HEK293T (cell line): ENCODE results near the gene LRRC4C.

Experiments used
- CTCF ChIA-PET: fragments of 350-600 bp; formaldehyde crosslinking; extraction: SDS; loops from one replicate; lab custom pipeline; 2021; ENCODE audit warnings: antibody characterized with exemption, inconsistent platforms; lab: Yijun Ruan, JAX
- POLR2A ChIA-PET: fragments of 350-600 bp; formaldehyde crosslinking; extraction: SDS; loops from one replicate; lab custom pipeline; 2020; ENCODE audit warnings: antibody characterized with exemption, inconsistent platforms; lab: Yijun Ruan, JAX
- DNase-seq: peaks from one replicate; pipeline ENCODE4 v3.0.0; 2012; ENCODE audit warnings: mixed read lengths; ENCODE audit errors: extremely low spot score
- ARNT ChIP-seq: fragments of 450-650 bp; IDR thresholded peaks from 2 replicates; pipeline ENCODE4 v1.6.1; 2017; ENCODE audit warnings: mild to moderate bottlenecking
- BHLHE40 ChIP-seq: fragments of 450-650 bp; IDR thresholded peaks from 2 replicates; pipeline ENCODE4 v1.6.1; 2016; ENCODE audit warnings: mild to moderate bottlenecking, moderate library complexity, borderline replicate concordance
- CTBP1 ChIP-seq: fragments of 450-650 bp; IDR thresholded peaks from 2 replicates; pipeline ENCODE4 v1.6.1; 2016; ENCODE audit warnings: borderline replicate concordance
- ELF4 ChIP-seq: fragments of 450-650 bp; IDR thresholded peaks from 2 replicates; pipeline ENCODE4 v1.6.1; 2017; ENCODE audit warnings: antibody characterized with exemption
- FOXA1 ChIP-seq: fragments of 450-650 bp; IDR thresholded peaks from 2 replicates; pipeline ENCODE4 v1.6.1; 2016; ENCODE audit warnings: mild to moderate bottlenecking
- FOXK2 ChIP-seq: fragments of 450-650 bp; IDR thresholded peaks from 2 replicates; pipeline ENCODE4 v1.6.1; 2016; ENCODE audit warnings: mild to moderate bottlenecking
- FOXM1 ChIP-seq: fragments of 450-650 bp; IDR thresholded peaks from 2 replicates; pipeline ENCODE4 v1.6.1; 2017; ENCODE audit warnings: mild to moderate bottlenecking, borderline replicate concordance
- HDGF ChIP-seq: fragments of 450-650 bp; IDR thresholded peaks from 2 replicates; pipeline ENCODE4 v1.6.1; 2017; ENCODE audit warnings: antibody characterized with exemption, borderline replicate concordance
- L3MBTL2 ChIP-seq: fragments of 450-650 bp; conservative IDR thresholded peaks from 2 replicates; pipeline ENCODE4 v1.6.1; 2016; ENCODE audit warnings: mild to moderate bottlenecking
- LEF1 ChIP-seq: fragments of 450-650 bp; IDR thresholded peaks from 2 replicates; pipeline ENCODE4 v1.6.1; 2017; ENCODE audit warnings: mild to moderate bottlenecking, borderline replicate concordance
- NFRKB ChIP-seq: fragments of 450-650 bp; IDR thresholded peaks from 2 replicates; pipeline ENCODE4 v1.6.1; 2016; ENCODE audit warnings: mild to moderate bottlenecking, moderate library complexity
- PKNOX1 ChIP-seq: fragments of 450-650 bp; IDR thresholded peaks from 2 replicates; pipeline ENCODE4 v1.6.1; 2016
- SP1 ChIP-seq: fragments of 450-650 bp; IDR thresholded peaks from 2 replicates; pipeline ENCODE4 v1.6.1; 2017
- SUZ12 ChIP-seq: fragments of 450-650 bp; IDR thresholded peaks from 2 replicates; pipeline ENCODE4 v1.6.1; 2016; ENCODE audit warnings: mild to moderate bottlenecking
- TARDBP ChIP-seq: fragments of 450-650 bp; IDR thresholded peaks from 2 replicates; pipeline ENCODE4 v1.6.1; 2016
- ZNF384 ChIP-seq: fragments of 450-650 bp; IDR thresholded peaks from 2 replicates; pipeline ENCODE4 v1.6.1; 2016

The LRRC4C gene

GRCh38 chr11:40281052-40281580 is 1178.3 kb downstream of the LRRC4C start:
- no peak for DNase-seq
- ChIA-PET POLR2A (no interaction called here), CTCF (no interaction called here)
- TF ChIP-seq NFRKB (no peak), SP1 (no peak), BHLHE40 (no peak), PKNOX1 (no peak), FOXM1 (no peak), CTBP1 (no peak), LEF1 (no peak), ZNF384 (no peak), TARDBP (no peak), FOXA1 (no peak), L3MBTL2 (no peak)

GRCh38 chr11:40280159-40281051 is 1179.0 kb downstream of the LRRC4C start:
- no peak for DNase-seq
- TF ChIP-seq TARDBP (no peak), FOXA1 (no peak), CTBP1 (no peak), BHLHE40 (no peak), FOXM1 (no peak), ELF4 (no peak), LEF1 (no peak)
- ChIA-PET POLR2A (no interaction called here), CTCF (no interaction called here)

- POLR2A ChIA-PET = no interaction called here
- TF ChIP-seq ARNT (no peak), LEF1 (no peak), CTBP1 (no peak), L3MBTL2 (no peak), HDGF (no peak), TARDBP (no peak), ELF4 (no peak), BHLHE40 (no peak), ZNF384 (no peak), NFRKB (no peak)
- CTCF ChIA-PET = no interaction called here
- DNase-seq = no peak
Observed at GRCh38 chr11:40276960-40277359, 1182.5 kb downstream of the LRRC4C start.

- ChIA-PET CTCF (no interaction called here), POLR2A (no interaction called here)
- DNase-seq = no peak
- TF ChIP-seq TARDBP (no peak), NFRKB (no peak), ZNF384 (no peak), PKNOX1 (no peak), FOXK2 (no peak), FOXA1 (no peak)
Observed at GRCh38 chr11:40274017-40274416, 1185.4 kb downstream of the LRRC4C start.

- CTCF ChIA-PET = no interaction called here
- TF ChIP-seq L3MBTL2 = no peak
- TF ChIP-seq SP1 = no peak
- TF ChIP-seq BHLHE40 = no peak
- no peak for TF ChIP-seq FOXA1
- no peak for TF ChIP-seq FOXK2
- no peak for TF ChIP-seq HDGF
- no peak for TF ChIP-seq SUZ12
- TF ChIP-seq CTBP1 = no peak
- no peak for TF ChIP-seq ARNT
- no peak for TF ChIP-seq NFRKB
- POLR2A ChIA-PET = no interaction called here
- no peak for DNase-seq
Observed at GRCh38 chr11:40273192-40273732, 1186.2 kb downstream of the LRRC4C start.

- TF ChIP-seq ZNF384 = no peak
- TF ChIP-seq FOXK2 = no peak
- no peak for TF ChIP-seq NFRKB
- no peak for DNase-seq
- ChIA-PET CTCF (no interaction called here), POLR2A (no interaction called here)
Observed at GRCh38 chr11:40271361-40271760, 1188.1 kb downstream of the LRRC4C start.

- no peak for TF ChIP-seq FOXK2
- no peak for TF ChIP-seq TARDBP
- no peak for TF ChIP-seq ELF4
- TF ChIP-seq LEF1 = no peak
- no peak for TF ChIP-seq PKNOX1
- no peak for TF ChIP-seq BHLHE40
- no peak for TF ChIP-seq CTBP1
- POLR2A ChIA-PET = no interaction called here
- DNase-seq = no peak
- CTCF ChIA-PET = no interaction called here
Observed at GRCh38 chr11:40269865-40270264, 1189.6 kb downstream of the LRRC4C start.
